Fibroblast of the aortic adventitia (primary cell): ENCODE results near the gene COLEC11. TPM values are rescaled to one million over a fixed set of nuclear protein-coding genes. Genes with fewer than 3 reads are reported as not detected.

Experiments
- DNase-seq: peaks from one replicate; pipeline ENCODE4 v3.0.0-alpha.2; 2010; ENCODE audit warnings: low read depth
- H3K4me3 ChIP-seq: 2 replicates; pipeline ENCODE4 v1.5.1; 2011; ENCODE audit warnings: low read depth, mild to moderate bottlenecking, control low read depth, low read length, moderate library complexity
- CTCF ChIP-seq: IDR thresholded peaks from 2 replicates; pipeline ENCODE4 v1.5.1; 2011; ENCODE audit warnings: mild to moderate bottlenecking, low read length, control low read depth, inconsistent platforms; ENCODE audit not compliant: insufficient read depth
- total RNA-seq: library from RNA; depleted of rRNA; stranded (reverse); fragments of >200 nt; gene quantifications from 2 replicates; pipeline ENCODE4 v1.2.3, GENCODE V29; 2012; ENCODE audit warnings: low replicate concordance

Gene COLEC11
- total RNA-seq, 1 donor: 0.09 TPM

- no peak for DNase-seq
- no peak overlapping the region for H3K4me3 ChIP-seq
- TF ChIP-seq CTCF: no peak
Measured at GRCh38 chr2:3644246-3644525, 49.3 kb downstream of the COLEC11 start.

- no peak for DNase-seq
- no peak overlapping the region for H3K4me3 ChIP-seq
- TF ChIP-seq CTCF: no peak
Measured at GRCh38 chr2:3644891-3645605, 50.1 kb downstream of the COLEC11 start.

DNA sequence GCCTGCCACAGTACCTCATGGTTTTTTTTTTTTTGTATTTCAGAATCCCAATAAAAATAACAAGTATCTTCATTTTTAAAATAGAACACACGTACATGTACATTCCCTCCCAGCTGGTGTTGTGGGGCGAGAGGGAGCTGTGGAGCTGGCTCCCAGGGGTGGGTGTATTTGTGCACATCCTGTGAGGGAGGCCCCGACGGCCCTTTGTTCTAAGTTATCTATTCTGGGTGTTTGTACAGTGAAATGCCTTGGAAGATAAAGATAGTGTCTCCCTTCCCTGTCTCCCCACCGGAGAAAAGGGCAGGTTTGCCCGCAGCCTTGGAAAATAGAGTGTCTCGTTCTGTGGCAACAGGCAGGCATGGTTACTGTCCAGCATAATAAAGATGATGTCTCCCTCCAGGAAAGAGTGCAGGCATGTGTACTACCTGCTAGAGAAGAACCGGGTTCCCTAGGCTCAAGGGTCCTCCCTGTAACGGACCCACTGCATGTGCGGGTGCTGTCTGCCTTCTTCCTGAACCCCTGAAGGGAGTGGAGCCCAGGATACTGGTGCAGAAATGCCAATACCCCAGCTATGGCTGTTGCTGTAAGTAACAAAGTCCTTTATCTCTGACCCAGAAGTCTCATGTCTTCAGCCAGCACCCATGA lies 51.0 kb downstream of the COLEC11 start:
- no peak for DNase-seq
- no peak overlapping the region for H3K4me3 ChIP-seq
- TF ChIP-seq CTCF: no peak

- no peak for DNase-seq
- H3K4me3 ChIP-seq: no peak overlapping the region
- no peak for TF ChIP-seq CTCF
Measured at GRCh38 chr2:3646446-3646845, 51.5 kb downstream of the COLEC11 start.

DNA sequence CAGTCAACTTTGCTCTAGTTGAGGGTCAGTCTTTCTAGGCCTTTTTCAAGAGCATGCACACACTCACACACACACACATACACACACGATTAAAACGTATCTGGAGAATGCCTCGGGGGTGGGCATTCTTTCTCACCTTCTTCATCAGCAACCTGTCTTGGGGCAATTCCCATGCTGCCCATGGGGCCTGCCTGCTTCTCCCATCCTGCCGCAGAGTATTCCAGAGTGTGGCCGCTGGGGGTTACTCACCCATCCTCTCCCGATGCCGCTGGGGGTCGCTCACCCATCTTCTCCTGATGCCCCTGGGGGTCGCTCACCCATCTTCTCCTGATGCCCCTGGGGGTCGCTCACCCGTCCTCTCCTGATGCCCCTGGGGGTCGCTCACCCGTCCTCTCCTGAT lies 52.3 kb downstream of the COLEC11 start:
- no peak for TF ChIP-seq CTCF
- no peak overlapping the region for H3K4me3 ChIP-seq
- DNase-seq: no peak

- no peak overlapping the region for H3K4me3 ChIP-seq
- DNase-seq: no peak
- no peak for TF ChIP-seq CTCF
Measured at GRCh38 chr2:3647831-3648651, 53.1 kb downstream of the COLEC11 start.
